Posterior cingulate gyrus (tissue), 11 donors: ENCODE data around the gene ATXN1.
A peak's percentile ranks its signal among the peaks of the same experiment; 100 is the strongest.

Experiments
- DNase-seq, 10 donors: peaks; one replicate each; pipeline versions ENCODE4 v3.0.0 to v3.0.0-alpha.2; 2020 to 2021; ENCODE audit warnings: mixed read lengths in 3 of 10
- intact Hi-C: fragments of 100-400 bp; cut with DNase I; formaldehyde crosslinking; loops from one replicate; pipeline ENCODE4 v1.15.1; 2023

Gene ATXN1

GRCh38 chr6:16595514-16596120 is 165.6 kb downstream of the ATXN1 start:
- no peak for DNase-seq
- intact Hi-C loops, result no loop called here

- DNase-seq, result no peak
- intact Hi-C loops, result no loop called here
Observed at GRCh38 chr6:16594849-16595248, 166.4 kb downstream of the ATXN1 start.

- intact Hi-C loops, result no loop called here
- no peak for DNase-seq
Observed at GRCh38 chr6:16592223-16592911, 168.9 kb downstream of the ATXN1 start.

GRCh38 chr6:16591396-16592222 is 169.7 kb downstream of the ATXN1 start:
- intact Hi-C loops, result no loop called here
- DNase-seq, result peak in 2 of 10 donors; percentile 38 to 87

DNA sequence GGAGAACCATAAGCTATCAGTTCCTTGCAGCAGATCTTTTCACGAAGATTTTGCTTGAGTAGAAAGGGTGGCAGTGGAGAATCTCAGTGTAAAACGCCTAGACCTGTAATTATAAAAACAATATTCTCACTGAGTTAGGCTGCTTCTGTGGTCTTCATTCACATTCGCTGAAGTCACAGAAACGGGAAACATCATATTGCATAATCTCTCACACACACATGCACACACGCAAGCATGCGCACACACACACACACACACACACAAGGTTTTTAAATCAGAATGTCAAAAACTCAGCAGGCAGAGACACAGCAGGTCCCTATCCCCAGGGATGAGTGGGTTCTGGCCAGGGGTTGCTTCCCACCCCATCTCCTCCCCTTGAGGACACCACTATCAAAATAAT is 175.5 kb downstream of the ATXN1 start:
- intact Hi-C loops, result no loop called here

DNA sequence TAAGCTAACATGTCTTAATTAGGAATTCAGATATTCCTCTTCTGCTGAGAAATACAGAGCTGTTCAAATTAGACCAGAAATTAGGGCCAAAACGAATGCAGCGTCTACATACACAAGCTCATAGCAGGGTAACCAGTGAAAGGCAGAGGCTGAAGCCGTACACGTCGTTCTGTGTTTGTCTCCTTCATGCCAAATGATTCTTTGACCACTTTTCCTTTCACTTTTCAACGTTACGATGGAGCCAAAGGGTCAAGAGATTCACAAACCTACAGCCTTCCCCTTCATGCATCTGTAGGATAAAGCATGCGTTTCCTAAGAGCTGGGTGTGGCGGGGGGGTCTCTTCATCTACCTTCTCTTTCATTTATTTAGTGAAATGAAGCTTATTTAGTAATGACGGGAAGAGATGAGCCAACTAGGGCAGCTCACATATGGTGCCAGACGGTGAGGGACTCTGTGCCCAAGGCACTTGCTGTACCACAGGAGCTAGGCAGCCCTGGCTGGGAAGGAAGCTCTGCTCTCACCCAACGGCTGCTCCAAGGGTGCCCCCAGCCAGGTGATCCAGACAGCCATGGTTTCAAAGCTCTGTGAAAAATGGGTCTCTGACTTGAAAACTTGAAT is 178.0 kb downstream of the ATXN1 start:
- intact Hi-C loops, result no loop called here

More for the DNA sequence above, 175.5 kb downstream of the ATXN1 start:
- no peak for DNase-seq

GRCh38 chr6:16582446-16583143 is 178.7 kb downstream of the ATXN1 start:
- intact Hi-C loops, result no loop called here
- no peak for DNase-seq

More for the DNA sequence above, 178.0 kb downstream of the ATXN1 start:
- DNase-seq, result peak; percentile 14 to 91 (median 51)

GRCh38 chr6:16578695-16579285 is 182.5 kb downstream of the ATXN1 start:
- intact Hi-C loops, result no loop called here
- DNase-seq, result no peak

- no peak for DNase-seq
- intact Hi-C loops, result no loop called here
Observed at GRCh38 chr6:16576451-16577368, 184.6 kb downstream of the ATXN1 start.

GRCh38 chr6:16575655-16576054 is 185.6 kb downstream of the ATXN1 start:
- intact Hi-C loops, result no loop called here
- DNase-seq, result no peak

DNA sequence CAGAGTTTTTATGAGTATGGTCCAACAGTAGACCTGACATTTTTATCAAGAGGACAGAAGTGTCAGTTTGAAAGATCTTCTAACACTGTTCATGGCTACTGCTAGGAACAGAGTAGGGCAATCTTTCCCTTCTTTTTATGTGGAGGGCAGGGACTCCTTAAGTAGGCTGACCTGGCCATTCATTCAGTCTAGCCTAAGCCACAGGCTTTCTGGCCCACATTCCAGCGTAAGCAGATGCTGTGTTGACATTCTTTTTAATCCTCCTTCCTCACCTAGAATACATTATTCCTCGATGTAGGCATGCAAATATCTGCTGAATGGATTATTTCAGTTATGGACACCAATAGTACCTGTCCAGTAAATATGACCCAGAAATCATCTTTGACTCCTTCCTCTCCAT is 188.3 kb downstream of the ATXN1 start:
- DNase-seq, result no peak
- intact Hi-C loops, result no loop called here

- intact Hi-C loops, result no loop called here
- no peak for DNase-seq
Observed at GRCh38 chr6:16572317-16572716, 188.9 kb downstream of the ATXN1 start.

DNA sequence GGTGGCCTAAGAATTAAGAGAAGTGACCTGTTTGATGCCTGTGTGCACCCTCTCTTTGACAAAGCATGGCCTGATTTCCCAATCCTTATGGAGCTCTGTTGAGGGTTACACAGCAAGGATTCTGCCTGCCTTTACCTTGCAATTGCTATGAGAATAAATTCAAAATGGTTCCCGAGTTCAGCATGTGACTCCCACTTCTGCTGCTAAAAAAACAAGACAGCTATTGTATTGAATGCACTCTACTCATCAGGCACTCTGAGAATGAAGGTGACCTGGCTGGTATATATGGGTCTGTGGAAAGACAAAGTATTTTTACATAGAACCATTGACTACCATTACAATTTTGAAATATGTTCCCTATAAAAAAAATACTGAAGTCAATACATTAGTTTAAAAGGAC is 190.3 kb downstream of the ATXN1 start:
- no peak for DNase-seq
- intact Hi-C loops, result no loop called here

DNA sequence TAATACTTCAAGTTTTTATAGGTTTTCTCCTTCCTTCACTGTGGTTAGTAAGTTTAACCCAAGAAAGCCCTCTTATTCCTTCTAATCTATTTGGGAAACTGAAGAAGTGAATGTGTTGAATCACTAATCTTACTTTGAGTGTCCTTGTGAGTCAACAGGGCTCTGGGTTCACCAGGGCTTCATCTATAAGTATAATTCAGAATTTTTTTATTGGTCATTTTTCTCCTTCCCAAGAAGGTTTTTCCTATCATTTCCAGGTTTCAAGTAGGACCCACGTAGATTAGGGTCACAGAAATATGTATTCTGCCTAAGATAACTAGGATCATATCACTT is 191.1 kb downstream of the ATXN1 start:
- intact Hi-C loops, result no loop called here
- DNase-seq, result no peak

- intact Hi-C loops, result no loop called here
Observed at GRCh38 chr6:16568128-16568527, 193.1 kb downstream of the ATXN1 start.

DNA sequence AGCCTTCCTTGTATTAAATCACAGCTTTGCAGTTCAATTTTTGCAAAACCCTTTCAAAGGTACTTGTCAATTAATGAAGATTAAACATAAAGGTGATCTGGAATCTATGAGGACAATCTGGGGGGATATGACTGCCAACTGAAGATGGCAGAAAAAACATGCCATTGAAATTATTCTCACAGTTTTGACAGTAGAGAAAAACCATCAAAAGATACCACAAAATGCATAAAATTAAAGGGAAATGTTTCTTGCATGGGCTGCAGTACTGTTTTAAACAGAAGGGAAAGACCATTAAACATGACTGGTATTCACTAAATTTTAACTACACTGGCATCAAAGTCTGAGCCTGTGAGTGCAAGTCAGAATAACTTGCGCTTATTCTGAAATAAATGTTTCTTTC is 194.2 kb downstream of the ATXN1 start:
- intact Hi-C loops, result no loop called here
- no peak for DNase-seq

More at GRCh38 chr6:16568128-16568527, 193.1 kb downstream of the ATXN1 start:
- no peak for DNase-seq

DNA sequence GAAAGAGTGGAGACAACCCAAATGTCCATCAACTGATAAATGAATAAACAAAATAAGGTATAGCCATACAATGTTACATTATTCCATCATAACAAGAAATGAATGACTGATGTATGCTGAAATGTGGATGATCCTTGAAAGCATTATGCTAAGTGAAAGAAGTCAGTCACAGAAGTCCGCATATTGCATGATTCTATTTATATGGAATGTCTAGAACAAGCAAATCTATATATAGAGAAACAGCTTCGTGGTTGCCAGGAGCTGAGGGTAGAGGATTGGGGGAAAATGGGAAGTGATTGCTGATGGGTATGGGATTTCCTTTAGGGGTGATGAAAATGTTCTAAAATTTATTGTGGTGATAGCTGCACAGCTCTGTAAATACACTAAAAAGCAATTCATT is 196.8 kb downstream of the ATXN1 start:
- intact Hi-C loops, result no loop called here
- DNase-seq, result no peak

GRCh38 chr6:16563628-16564240 is 197.5 kb downstream of the ATXN1 start:
- DNase-seq, result no peak
- intact Hi-C loops, result no loop called here

DNA sequence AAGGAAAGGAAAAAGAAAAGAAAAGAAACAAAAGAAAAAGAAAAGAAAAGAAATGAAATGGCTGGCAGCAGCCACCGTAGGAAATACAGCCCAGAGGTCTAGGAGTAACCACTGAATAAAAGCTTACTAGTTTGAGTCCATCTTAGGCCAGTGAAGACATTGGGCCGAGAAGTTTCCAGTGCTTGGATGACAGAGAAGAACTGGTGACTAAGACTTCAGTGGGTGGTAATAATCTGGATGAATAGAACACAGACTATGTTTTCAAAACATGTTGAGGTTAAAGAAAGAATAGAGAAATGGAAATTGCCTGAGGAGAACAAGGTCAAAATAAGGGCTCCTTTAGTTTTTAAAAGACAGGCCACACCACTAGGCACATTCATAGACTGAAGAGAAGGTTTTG is 198.8 kb downstream of the ATXN1 start:
- intact Hi-C loops, result no loop called here

More for the DNA sequence above, 198.8 kb downstream of the ATXN1 start:
- DNase-seq, result no peak
